Sigmoid colon (tissue), 7 donors: ENCODE data around the gene SEPTIN11. TPM values are rescaled to one million over a fixed set of nuclear protein-coding genes. Genes with fewer than 3 reads are reported as not detected.

Experiments
- DNase-seq: peaks from one replicate; pipeline ENCODE4 v3.0.0-alpha.2; 2019
- H3K27ac ChIP-seq, 4 donors: fragments of 200-600 bp; sonication (generic); one replicate each; pipeline ENCODE4 v1.5.1; 2016 to 2019; ENCODE audit warnings: mild to moderate bottlenecking in 1 of 4
- H3K27me3 ChIP-seq, 3 donors: fragments of 200-600 bp; sonication (generic); one replicate each; pipeline ENCODE4 v1.5.1; 2019; ENCODE audit warnings: mild to moderate bottlenecking in 1 of 3
- H3K36me3 ChIP-seq, 4 donors: fragments of 200-600 bp; sonication (generic); one replicate each; pipeline ENCODE4 v1.5.1; 2016 to 2019
- H3K4me1 ChIP-seq, 4 donors: fragments of 200-600 bp; sonication (generic); one replicate each; pipeline ENCODE4 v1.5.1; 2017 to 2019
- H3K4me3 ChIP-seq, 4 donors: fragments of 200-600 bp; sonication (generic); one replicate each; pipeline ENCODE4 v1.5.1; 2017 to 2019; ENCODE audit warnings: mild to moderate bottlenecking in 2 of 4, moderate library complexity in 1 of 4
- H3K9me3 ChIP-seq, 4 donors: fragments of 200-600 bp in 3 of 4; sonication (generic) in 3 of 4; one replicate each; pipeline versions ENCODE4 v1.5.1 to v1.6.1; 2013 to 2019
- EP300 ChIP-seq, 4 donors: sonication (generic); formaldehyde crosslinking; IDR thresholded peaks; one replicate each; pipeline ENCODE4 v1.6.1; 2017; ENCODE audit warnings: antibody characterized with exemption in 4 of 4
- POLR2A ChIP-seq, 2 donors: fragments of 450-650 bp; IDR thresholded peaks; one replicate each; pipeline ENCODE4 v1.6.1; 2016; ENCODE audit warnings: antibody characterized with exemption in 2 of 2, mild to moderate bottlenecking in 2 of 2, moderate library complexity in 2 of 2
- POLR2AphosphoS5 ChIP-seq, 4 donors: sonication (generic); formaldehyde crosslinking; IDR thresholded peaks; one replicate each; pipeline ENCODE4 v1.6.1; 2017; ENCODE audit warnings: antibody characterized with exemption in 4 of 4
- WGBS, 2 donors: extraction: QIAGEN DNeasy Blood & Tissue Kit; methylation state at CpG; one replicate each; pipeline ENCODE4 v1.1.7; 2013; 5-methylcytosine and 5-hydroxymethylcytosine counted together
- intact Hi-C: fragments of 100-400 bp; cut with DNase I; formaldehyde crosslinking; loops from one replicate; pipeline ENCODE4 v1.15.1; 2023
- polyA plus RNA-seq, 3 donors: library from polyadenylated mRNA; stranded (reverse); fragments of 200-250 nt; gene quantifications; one replicate each; pipeline ENCODE4 v1.2.3, GENCODE V29; 2013
- total RNA-seq, 4 donors: library from RNA; depleted of rRNA; stranded (reverse); fragments of >200 nt; gene quantifications; one replicate each; pipeline ENCODE4 v1.1.0, GENCODE V29; 2016
- TF ChIP-seq, protein P1 (sequence below), 4 experiments: fragments of 450-650 bp in 3 of 4; fragments of 200-600 bp in 1 of 4; IDR thresholded peaks; one replicate each; pipeline ENCODE4 v1.5.1; 2016 to 2019; ENCODE audit warnings: antibody characterized with exemption in 4 of 4, mild to moderate bottlenecking in 3 of 4, moderate library complexity in 2 of 4
- donor health status: healthy with polysubstance abuse.
- donor health status: Bipolar disorder and iron deficiency.
- donor health status: healthy.

The SEPTIN11 gene
- total and polyA plus RNA-seq, 7 donors, result 36.4 to 143 (median 46.2) TPM

DNA sequence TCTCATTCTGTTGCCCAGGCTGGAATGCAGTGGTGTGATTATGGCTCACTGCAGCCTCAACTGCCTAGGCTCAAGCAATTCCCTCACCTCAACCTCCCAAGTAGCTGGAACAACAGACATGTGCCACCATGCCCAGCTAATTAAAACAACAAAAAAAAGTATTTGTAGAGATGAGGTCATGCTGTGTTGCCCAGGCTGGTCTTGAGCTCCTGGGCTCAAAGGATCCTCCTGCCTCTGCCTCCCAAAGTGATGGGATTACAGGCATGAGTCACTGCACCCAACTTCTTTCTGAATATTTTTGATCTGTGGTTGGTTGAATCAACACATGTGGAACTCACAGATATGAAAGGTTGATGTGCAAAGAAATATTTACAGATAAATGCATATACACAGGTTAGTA, 18.5 kb upstream of the SEPTIN11 start:
- no peaks in the 10 kb centered on the region for H3K4me1 ChIP-seq
- TF ChIP-seq, protein P1, sequence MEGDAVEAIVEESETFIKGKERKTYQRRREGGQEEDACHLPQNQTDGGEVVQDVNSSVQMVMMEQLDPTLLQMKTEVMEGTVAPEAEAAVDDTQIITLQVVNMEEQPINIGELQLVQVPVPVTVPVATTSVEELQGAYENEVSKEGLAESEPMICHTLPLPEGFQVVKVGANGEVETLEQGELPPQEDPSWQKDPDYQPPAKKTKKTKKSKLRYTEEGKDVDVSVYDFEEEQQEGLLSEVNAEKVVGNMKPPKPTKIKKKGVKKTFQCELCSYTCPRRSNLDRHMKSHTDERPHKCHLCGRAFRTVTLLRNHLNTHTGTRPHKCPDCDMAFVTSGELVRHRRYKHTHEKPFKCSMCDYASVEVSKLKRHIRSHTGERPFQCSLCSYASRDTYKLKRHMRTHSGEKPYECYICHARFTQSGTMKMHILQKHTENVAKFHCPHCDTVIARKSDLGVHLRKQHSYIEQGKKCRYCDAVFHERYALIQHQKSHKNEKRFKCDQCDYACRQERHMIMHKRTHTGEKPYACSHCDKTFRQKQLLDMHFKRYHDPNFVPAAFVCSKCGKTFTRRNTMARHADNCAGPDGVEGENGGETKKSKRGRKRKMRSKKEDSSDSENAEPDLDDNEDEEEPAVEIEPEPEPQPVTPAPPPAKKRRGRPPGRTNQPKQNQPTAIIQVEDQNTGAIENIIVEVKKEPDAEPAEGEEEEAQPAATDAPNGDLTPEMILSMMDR (IDR thresholded peaks at IDR 0.05), result no peak
- TF ChIP-seq POLR2A (IDR thresholded peaks at IDR 0.05) (no peak), EP300 (IDR thresholded peaks at IDR 0.05) (no peak), POLR2AphosphoS5 (IDR thresholded peaks at IDR 0.05) (no peak)
- no peak overlapping the region for H3K27ac ChIP-seq
- intact Hi-C loops, result no loop called here
- no peaks in the 10 kb centered on the region for H3K27me3 ChIP-seq
- H3K9me3 ChIP-seq, result no peaks in the 10 kb centered on the region
- H3K36me3 ChIP-seq, result no peaks in the 10 kb centered on the region
- H3K4me3 ChIP-seq, result no peak overlapping the region
- no peak for DNase-seq

DNA sequence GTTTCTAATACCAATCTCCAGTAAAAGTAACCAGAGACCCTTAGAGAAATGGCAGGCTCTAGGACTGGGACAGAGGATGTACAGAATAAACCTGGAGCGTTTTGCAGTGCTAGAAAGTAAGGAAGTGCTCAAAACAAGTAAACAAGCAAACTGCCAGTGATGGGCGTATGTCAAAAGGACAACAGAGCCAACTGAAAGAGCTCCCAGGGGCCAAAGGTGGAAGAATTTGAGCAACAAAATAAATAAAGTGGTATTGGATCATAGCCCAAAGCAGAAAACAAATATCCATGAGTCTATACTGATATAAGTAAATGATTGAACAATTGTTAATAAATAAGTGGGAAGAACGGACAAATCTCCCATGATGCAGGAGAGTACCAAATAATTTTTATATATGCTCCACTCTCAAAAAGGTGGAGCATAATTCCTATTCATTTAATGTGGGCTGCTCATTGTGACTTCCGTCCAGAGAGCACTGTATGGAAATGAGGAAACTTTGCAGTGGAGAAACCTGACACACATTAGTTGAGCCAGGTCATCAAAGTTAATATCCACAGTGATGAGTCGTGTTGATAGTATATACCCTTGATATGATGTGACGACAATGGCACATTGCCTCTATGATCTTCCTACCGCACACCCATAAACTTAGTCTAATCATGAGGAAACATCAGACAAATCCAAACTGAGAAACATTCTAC, 17.8 kb upstream of the SEPTIN11 start:
- TF ChIP-seq, protein P1 (IDR thresholded peaks at IDR 0.05), result no peak
- TF ChIP-seq EP300 (IDR thresholded peaks at IDR 0.05) (no peak), POLR2AphosphoS5 (IDR thresholded peaks at IDR 0.05) (no peak), POLR2A (IDR thresholded peaks at IDR 0.05) (no peak)

DNA sequence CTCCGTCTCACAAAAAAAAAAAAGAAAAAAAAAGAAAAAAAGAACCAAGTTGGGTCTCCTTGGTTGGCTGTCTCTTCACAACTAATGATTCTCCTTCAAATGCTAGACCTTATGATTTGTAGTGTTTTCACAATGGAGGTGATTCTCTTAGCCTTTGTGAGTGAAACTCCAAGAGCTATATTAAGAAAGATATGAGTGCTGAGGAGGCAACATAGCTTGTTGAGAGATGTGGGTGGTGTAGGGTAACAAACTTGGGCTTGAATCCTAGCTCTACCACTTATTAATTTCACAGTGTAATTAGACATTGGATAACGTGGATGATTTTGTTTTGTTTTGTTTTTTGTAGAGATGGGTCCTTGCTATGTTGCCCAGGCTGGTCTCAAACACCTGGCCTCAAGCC, 10.4 kb upstream of the SEPTIN11 start:
- H3K27ac ChIP-seq, result no peak overlapping the region
- 73 to 81% methylated on average over 2 of the region's 2 CpGs for WGBS, 2 donors

More for the DNA sequence above, 17.8 kb upstream of the SEPTIN11 start:
- H3K36me3 ChIP-seq, result no peaks in the 10 kb centered on the region
- H3K9me3 ChIP-seq, result no peaks in the 10 kb centered on the region
- WGBS, 2 donors, result 45 to 76% methylated on average over 7 of the region's 7 CpGs
- no peak overlapping the region for H3K4me3 ChIP-seq
- H3K27me3 ChIP-seq, result no peaks in the 10 kb centered on the region
- H3K27ac ChIP-seq, result no peak overlapping the region
- DNase-seq, result no peak
- intact Hi-C loops, result no loop called here
- no peaks in the 10 kb centered on the region for H3K4me1 ChIP-seq

DNA sequence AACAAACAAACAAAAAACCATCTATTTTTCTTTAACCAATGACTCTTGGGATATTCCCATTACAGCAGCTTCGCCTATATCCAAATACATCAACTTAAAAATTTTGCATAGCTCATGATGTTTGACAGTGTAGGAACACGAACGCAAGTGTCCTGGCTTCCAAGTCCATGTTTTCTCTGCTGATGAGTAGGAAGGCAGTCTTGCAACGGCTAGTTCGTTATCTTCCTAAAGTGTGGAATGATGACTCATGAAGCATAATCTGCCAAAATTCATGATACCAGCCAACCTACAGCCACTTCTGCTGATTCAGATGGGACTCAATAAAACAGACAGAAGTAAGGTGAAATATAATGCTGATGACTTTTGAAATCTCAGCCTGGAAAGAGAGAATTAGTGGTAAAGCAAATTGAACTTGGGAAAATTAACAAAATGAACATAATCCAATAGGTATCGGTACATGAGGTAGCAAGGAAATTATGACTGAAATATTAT, 6.4 kb upstream of the SEPTIN11 start:
- intact Hi-C loops, result loop anchor here (10.0 kb wide), 1 partner anchor 428 kb away; no protein-coding TSS in a partner anchor
- Histone ChIP-seq H3K4me1 (peaks cover 0 to 8% (median 2%) of the 10 kb centered on the region in 4 donors), H3K36me3 (no peaks in the 10 kb centered on the region), H3K27ac (no peak overlapping the region), H3K9me3 (peaks cover 0 to 3% (median 0%) of the 10 kb centered on the region in 4 donors), H3K4me3 (no peak overlapping the region), H3K27me3 (no peaks in the 10 kb centered on the region)
- WGBS, 2 donors, result 83 to 84% methylated on average over 6 of the region's 6 CpGs
- no peak for DNase-seq
- TF ChIP-seq EP300 (IDR thresholded peaks at IDR 0.05) (no peak), POLR2A (IDR thresholded peaks at IDR 0.05) (no peak), POLR2AphosphoS5 (IDR thresholded peaks at IDR 0.05) (no peak)
- TF ChIP-seq, protein P1 (IDR thresholded peaks at IDR 0.05), result no peak

More for the DNA sequence above, 10.4 kb upstream of the SEPTIN11 start:
- H3K27me3 ChIP-seq, result no peaks in the 10 kb centered on the region
- H3K4me1 ChIP-seq, result no peaks in the 10 kb centered on the region
- H3K4me3 ChIP-seq, result no peak overlapping the region
- no peaks in the 10 kb centered on the region for H3K36me3 ChIP-seq
- TF ChIP-seq EP300 (IDR thresholded peaks at IDR 0.05) (no peak), POLR2AphosphoS5 (IDR thresholded peaks at IDR 0.05) (no peak), POLR2A (IDR thresholded peaks at IDR 0.05) (no peak)
- TF ChIP-seq, protein P1 (IDR thresholded peaks at IDR 0.05), result no peak
- intact Hi-C loops, result no loop called here
- no peak for DNase-seq
- H3K9me3 ChIP-seq, result peaks cover 0 to 3% (median 0%) of the 10 kb centered on the region in 4 donors
